H1 (cell line): ENCODE results near the gene PLIN4. TPM values are rescaled to one million over a fixed set of nuclear protein-coding genes. Genes with fewer than 3 reads are reported as not detected.

ENCODE experiments used
- CTCF ChIA-PET: fragments of 300-600 bp; sonication (Branson Sonifier 250); formaldehyde crosslinking; loops from one replicate; lab custom pipeline; 2021; ENCODE audit not compliant: partially characterized antibody; lab: Charles Lee
- POLR2A ChIA-PET: fragments of 300-600 bp; sonication (Branson Sonifier 250); formaldehyde crosslinking; loops from one replicate; lab custom pipeline; 2021; ENCODE audit warnings: inconsistent platforms; ENCODE audit not compliant: partially characterized antibody; lab: Charles Lee
- DNase-seq, 2 experiments: peaks; one replicate each; pipeline versions ENCODE4 v3.0.0 to v3.0.0-alpha.2; 2010 to 2022; ENCODE audit warnings: low spot score in 2 of 2, low read depth in 1 of 2, mixed read lengths in 1 of 2
- FAIRE-seq: peaks from 2 replicates; lab custom pipeline; 2011; peaks lifted over from hg19 to GRCh38; lab: Jason Lieb, UNC
- H2AFZ ChIP-seq: 2 replicates; pipeline ENCODE4 v1.8.1; 2012; ENCODE audit warnings: low read length, inconsistent platforms
- H2AK5ac ChIP-seq: 2 replicates; pipeline ENCODE4 v1.6.1; 2013; ENCODE audit warnings: low read depth, low read length
- H2BK120ac ChIP-seq: replicated peaks from 2 replicates; pipeline ENCODE3; 2013; ENCODE audit warnings: low read depth, low read length, inconsistent platforms
- H2BK12ac ChIP-seq: 2 replicates; pipeline ENCODE4 v1.6.1; 2013; ENCODE audit warnings: low read depth, low read length
- H2BK15ac ChIP-seq: 2 replicates; pipeline ENCODE4 v1.6.1; 2013; ENCODE audit warnings: low read length
- H2BK20ac ChIP-seq: 2 replicates; pipeline ENCODE4 v1.6.1; 2013; ENCODE audit warnings: low read length
- H2BK5ac ChIP-seq: 2 replicates; pipeline ENCODE4 v1.6.1; 2013; ENCODE audit warnings: low read depth, low read length
- H3K14ac ChIP-seq: 2 replicates; pipeline ENCODE4 v1.6.1; 2013; ENCODE audit warnings: inconsistent platforms; ENCODE audit not compliant: insufficient read length
- H3K18ac ChIP-seq: 2 replicates; pipeline ENCODE4 v1.6.1; 2013; ENCODE audit warnings: low read length; ENCODE audit errors: extremely low read depth
- H3K23ac ChIP-seq: 2 replicates; pipeline ENCODE4 v1.6.1; 2013; ENCODE audit warnings: inconsistent platforms; ENCODE audit not compliant: insufficient read length
- H3K23me2 ChIP-seq: 2 replicates; pipeline ENCODE4 v1.6.1; 2013; ENCODE audit warnings: low read depth, low read length
- H3K27ac ChIP-seq: 2 replicates; pipeline ENCODE4 v1.6.1; 2011; ENCODE audit warnings: low read depth, low read length, inconsistent platforms
- H3K27me3 ChIP-seq, 4 experiments: replicated peaks in 1 of 4; 1 replicate in 1 of 4; 2 replicates in 3 of 4; pipeline versions ENCODE4 v1.6.1 to v1.8.1; 2011 to 2013; ENCODE audit warnings: low read length in 3 of 4, mild to moderate bottlenecking in 3 of 4, inconsistent platforms in 2 of 4, mixed read lengths in 2 of 4, moderate library complexity in 1 of 4; ENCODE audit not compliant: control insufficient read depth in 3 of 4, insufficient read depth in 3 of 4; ENCODE audit errors: extremely low read depth in 1 of 4
- H3K36me3 ChIP-seq, 4 experiments: 2 replicates each; pipeline versions ENCODE4 v1.6.1 to v1.8.1; 2011 to 2013; ENCODE audit warnings: mild to moderate bottlenecking in 4 of 4, low read length in 3 of 4, moderate library complexity in 2 of 4, control low read depth in 1 of 4, inconsistent platforms in 1 of 4; ENCODE audit not compliant: insufficient read depth in 4 of 4, control insufficient read depth in 2 of 4
- H3K4ac ChIP-seq: replicated peaks from 2 replicates; pipeline ENCODE3; 2013; ENCODE audit warnings: low read length, low read depth, mixed read lengths, inconsistent platforms; ENCODE audit not compliant: insufficient read length
- H3K4me1 ChIP-seq, 4 experiments: replicated peaks in 1 of 4; 1 replicate in 1 of 4; 2 replicates in 3 of 4; pipeline versions ENCODE4 v1.6.1 to v1.8.1; 2011 to 2013; ENCODE audit warnings: low read length in 3 of 4, inconsistent platforms in 2 of 4, mixed read lengths in 1 of 4; ENCODE audit not compliant: insufficient read depth in 4 of 4, control insufficient read depth in 3 of 4
- H3K4me2 ChIP-seq, 2 experiments: 2 replicates each; pipeline versions ENCODE4 v1.6.1 to v1.8.1; 2011 to 2013; ENCODE audit warnings: low read depth in 2 of 2, low read length in 2 of 2, control low read depth in 1 of 2, inconsistent platforms in 1 of 2, mild to moderate bottlenecking in 1 of 2; ENCODE audit not compliant: insufficient read depth in 1 of 2
- H3K4me3 ChIP-seq, 4 experiments: fragments of 200-600, 300-600 bp in 1 of 4; sonication (generic), shearing (Covaris generic), sonication (Bioruptor Twin) in 1 of 4; 2 replicates each; pipeline versions ENCODE4 v1.5.1 to v1.8.1; 2011 to 2016; ENCODE audit warnings: low read length in 4 of 4, low read depth in 3 of 4, control low read depth in 2 of 4, inconsistent platforms in 2 of 4, mild to moderate bottlenecking in 2 of 4, mixed read lengths in 1 of 4, moderate library complexity in 1 of 4; ENCODE audit not compliant: insufficient read depth in 2 of 4; ENCODE audit errors: extremely low read depth in 1 of 4
- H3K56ac ChIP-seq: replicated peaks from 2 replicates; pipeline ENCODE3; 2013; ENCODE audit warnings: low read depth, mild to moderate bottlenecking, mixed read lengths, low read length, inconsistent platforms; ENCODE audit not compliant: insufficient read length
- H3K79me1 ChIP-seq: 2 replicates; pipeline ENCODE4 v1.6.1; 2013; ENCODE audit warnings: low read depth, low read length, control low read depth
- H3K79me2 ChIP-seq, 2 experiments: 2 replicates each; pipeline versions ENCODE4 v1.6.1 to v1.8.1; 2012 to 2013; ENCODE audit warnings: low read length in 2 of 2, mild to moderate bottlenecking in 2 of 2, inconsistent platforms in 1 of 2; ENCODE audit not compliant: insufficient read depth in 2 of 2, control insufficient read depth in 1 of 2
- H3K9ac ChIP-seq, 4 experiments: replicated peaks in 1 of 4; 1 replicate in 1 of 4; 2 replicates in 3 of 4; pipeline versions ENCODE4 v1.6.1 to v1.8.1; 2011 to 2013; ENCODE audit warnings: low read depth in 3 of 4, low read length in 3 of 4, control low read depth in 2 of 4, mild to moderate bottlenecking in 2 of 4, moderate library complexity in 2 of 4, inconsistent platforms in 1 of 4; ENCODE audit errors: extremely low read depth in 1 of 4
- H3K9me3 ChIP-seq, 2 experiments: 2 replicates each; pipeline versions ENCODE4 v1.6.1 to v1.8.1; 2012 to 2013; ENCODE audit warnings: mild to moderate bottlenecking in 2 of 2, moderate library complexity in 2 of 2, control low read depth in 1 of 2, inconsistent platforms in 1 of 2, low read depth in 1 of 2, low read length in 1 of 2, mixed read lengths in 1 of 2; ENCODE audit not compliant: insufficient read depth in 2 of 2
- H4K20me1 ChIP-seq, 2 experiments: replicated peaks in 1 of 2; 2 replicates each; pipeline versions ENCODE3 to v1.8.1; 2011 to 2013; ENCODE audit warnings: inconsistent platforms in 2 of 2, low read length in 2 of 2, mild to moderate bottlenecking in 1 of 2; ENCODE audit not compliant: insufficient read depth in 2 of 2, control insufficient read depth in 1 of 2
- H4K5ac ChIP-seq: 2 replicates; pipeline ENCODE4 v1.6.1; 2013; ENCODE audit warnings: low read length, low read depth, mixed read lengths, inconsistent platforms; ENCODE audit not compliant: insufficient read length
- H4K8ac ChIP-seq: 2 replicates; pipeline ENCODE4 v1.8.0; 2013; ENCODE audit warnings: mild to moderate bottlenecking, moderate library complexity, low read length, inconsistent platforms; ENCODE audit not compliant: insufficient read depth; ENCODE audit errors: extremely low read depth
- H4K91ac ChIP-seq: replicated peaks from 2 replicates; pipeline ENCODE3; 2013; ENCODE audit warnings: low read length, mixed read lengths, inconsistent platforms; ENCODE audit not compliant: insufficient read length
- KDM1A ChIP-seq: fragments of 200-600, 300-600 bp; sonication (generic); IDR thresholded peaks from 2 replicates; pipeline ENCODE4 v1.7.1; 2016; ENCODE audit warnings: mild to moderate bottlenecking, low read length, borderline replicate concordance
- RFX5 ChIP-seq: IDR thresholded peaks from 2 replicates; pipeline ENCODE4 v1.6.1; 2011; ENCODE audit warnings: low read depth, low read length, improper control_type of control experiment, borderline replicate concordance
- YY1 ChIP-seq: IDR thresholded peaks from 2 replicates; pipeline ENCODE4 v1.6.1; 2011; ENCODE audit warnings: low read depth, mild to moderate bottlenecking, low read length
- WGBS, 2 experiments: shearing (Covaris generic) in 1 of 2; methylation state at CpG; one replicate each; pipeline versions ENCODE4 v1.1.6 to v1.1.7; 2013 to 2015; ENCODE audit warnings: low lambda C conversion rate in 2 of 2, mixed read lengths in 2 of 2, inconsistent platforms in 1 of 2, low coverage in 1 of 2, missing lambda C conversion rate in 1 of 2; ENCODE audit not compliant: insufficient replicate concordance in 2 of 2, insufficient coverage in 1 of 2, insufficient read length in 1 of 2; ENCODE audit errors: extremely low coverage in 1 of 2, missing lambda C conversion rate in 1 of 2; 5-methylcytosine and 5-hydroxymethylcytosine counted together
- polyA plus RNA-seq, 7 experiments: library from polyadenylated mRNA; depleted of rRNA in 3 of 7; stranded (reverse) in 5 of 7; unstranded in 2 of 7; fragments of >200 nt in 5 of 7; fragments of 200-250 nt in 2 of 7; gene quantifications; 1 replicate in 5 of 7; 2 replicates in 1 of 7; 4 replicates in 1 of 7; pipeline versions ENCODE4 v1.2.1 to v1.2.3, GENCODE V29; 2011 to 2013; ENCODE audit warnings: missing spikeins in 2 of 7, mixed read lengths in 2 of 7
- total RNA-seq: library from RNA; stranded (reverse); fragmentation: NEBNext Ultra II Directional; extraction: Animal tissue kit (Norgen Biotek cat#: 25700); gene quantifications from 2 replicates; pipeline ENCODE4 v1.2.1, GENCODE V29; 2021

Gene PLIN4
- total and polyA plus RNA-seq, 2 of the 8 experiments (the other 6 are each of a cell fraction or from before 2014, with no cell fraction given) = 0.35 to 0.45 TPM

DNA sequence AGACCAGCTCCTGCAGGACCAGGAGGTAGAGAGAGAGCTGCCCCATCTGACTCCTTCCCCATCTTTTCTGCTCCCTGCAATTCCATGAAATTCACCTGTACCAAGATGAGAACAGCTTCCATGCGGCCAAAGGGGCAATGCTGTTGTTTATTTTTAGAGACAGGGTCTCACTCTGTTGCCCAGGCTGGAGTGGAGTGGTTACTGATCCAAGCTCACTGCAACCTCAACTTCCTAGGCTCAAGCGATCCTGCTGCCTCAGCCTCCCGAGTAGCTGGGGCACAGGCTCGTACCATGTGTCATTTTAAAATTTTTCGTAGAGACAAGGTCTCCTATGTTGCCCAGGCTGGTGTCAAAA, 3.6 kb upstream of the PLIN4 start:
- H3K27me3 ChIP-seq = peaks cover 0 to 14% (median 10%) of the 10 kb centered on the region in 4 experiments; a peak in 4 of 7 replicates
- H2AK5ac ChIP-seq = 0 out of 2 replicates have a peak overlapping the region, but pooled peaks have one; percentile 8
- H3K79me2 ChIP-seq = no peaks in the 10 kb centered on the region
- no peak overlapping the region for H2BK5ac ChIP-seq
- H3K14ac ChIP-seq = no peak overlapping the region
- no peak overlapping the region for H4K8ac ChIP-seq
- no peak overlapping the region for H3K4ac ChIP-seq
- POLR2A ChIA-PET = interaction anchor here (0.6 to 1.8 kb wide), 3 partner anchors 13 to 175 kb away, joined by 3 to 7 read pairs (median 5); partner anchors contain the start of gene PLIN5
- no peak overlapping the region for H4K91ac ChIP-seq
- DNase-seq (no peak), FAIRE-seq (no peak)
- H2AFZ ChIP-seq = no peak overlapping the region
- no peaks in the 10 kb centered on the region for H3K23me2 ChIP-seq
- no peak overlapping the region for H3K18ac ChIP-seq
- no peak overlapping the region for H3K27ac ChIP-seq
- no peaks in the 10 kb centered on the region for H4K20me1 ChIP-seq
- no peaks in the 10 kb centered on the region for H3K79me1 ChIP-seq
- H3K36me3 ChIP-seq = no peaks in the 10 kb centered on the region
- no peak for TF ChIP-seq KDM1A
- no peak for TF ChIP-seq RFX5
- no peak for TF ChIP-seq YY1
- H2BK15ac ChIP-seq = no peak overlapping the region
- no peak overlapping the region for H3K4me2 ChIP-seq
- no peak overlapping the region for H2BK120ac ChIP-seq
- no peak overlapping the region for H3K56ac ChIP-seq
- WGBS, 2 experiments = 85% methylated on average over 5 of the region's 5 CpGs; no CpG with 5 or more reads in 1 of the 2 experiments
- no peak overlapping the region for H2BK12ac ChIP-seq
- H3K9me3 ChIP-seq = no peaks in the 10 kb centered on the region
- no peak overlapping the region for H3K23ac ChIP-seq
- no peak overlapping the region for H3K4me3 ChIP-seq
- H3K9ac ChIP-seq = no peak overlapping the region
- no peak overlapping the region for H4K5ac ChIP-seq
- no peak overlapping the region for H2BK20ac ChIP-seq
- H3K4me1 ChIP-seq = peaks cover 0 to 2% (median 0%) of the 10 kb centered on the region in 4 experiments; a peak in 4 of 7 replicates
- CTCF ChIA-PET = interaction anchor here (0.6 to 8.9 kb wide), 9 partner anchors 14 to 287 kb away, joined by 3 to 174 read pairs (median 3); partner anchors contain the start of genes LRG1 and PLIN5
